ENCODE results near the gene DNAH3.
"Not testable (repeated sequence)": the region's sequence is repeated elsewhere in the genome, so short reads cannot be mapped to it uniquely, and the experiment has no call there.

DNAH3 gene

GRCh38 chr16:21150375-21151001 lies at the start of gene DNAH3:
Gene DNAH3, minus strand, starts transcription at chr16:21150846. Its CDS starts 527 bp downstream, at chr16:21150319.
- FAIRE-seq (no peak), DNase-seq (ENCODE audit: insufficient read length, low spot score) (no peak)
- TF ChIP-seq CTCF (IDR thresholded peaks at IDR 0.05; ENCODE audit: insufficient read depth, missing control alignments), result no peak

GRCh38 chr16:21199607-21200218 lies 49.1 kb upstream of the DNAH3 start:
- FAIRE-seq, result no peak
- no peak for DNase-seq (ENCODE audit: insufficient read length, low spot score)

GRCh38 chr16:21197621-21198020 lies 47.0 kb upstream of the DNAH3 start:
- TF ChIP-seq CTCF (IDR thresholded peaks at IDR 0.05; ENCODE audit: insufficient read depth, missing control alignments), result no peak
- no peak for FAIRE-seq
- no peak for DNase-seq (ENCODE audit: insufficient read length, low spot score)

More at GRCh38 chr16:21199607-21200218, 49.1 kb upstream of the DNAH3 start:
- no peak for TF ChIP-seq CTCF (IDR thresholded peaks at IDR 0.05; ENCODE audit: insufficient read depth, missing control alignments)

- FAIRE-seq, result no peak
These were observed 46.5 kb upstream of the DNAH3 start for GRCh38 chr16:21197112-21197511.

GRCh38 chr16:21195330-21195729 lies 44.7 kb upstream of the DNAH3 start:
- not testable (repeated sequence) for DNase-seq (ENCODE audit: insufficient read length, low spot score); FAIRE-seq

More at GRCh38 chr16:21197112-21197511, 46.5 kb upstream of the DNAH3 start:
- DNase-seq (ENCODE audit: insufficient read length, low spot score), result no peak
- no peak for TF ChIP-seq CTCF (IDR thresholded peaks at IDR 0.05; ENCODE audit: insufficient read depth, missing control alignments)

GRCh38 chr16:21194771-21195301 lies 44.2 kb upstream of the DNAH3 start:
- FAIRE-seq, result no peak
- DNase-seq (ENCODE audit: insufficient read length, low spot score), result no peak
- TF ChIP-seq CTCF (IDR thresholded peaks at IDR 0.05; ENCODE audit: insufficient read depth, missing control alignments), result no peak

GRCh38 chr16:21192991-21193390 lies 42.3 kb upstream of the DNAH3 start:
- FAIRE-seq, result no peak
- no peak for TF ChIP-seq CTCF (IDR thresholded peaks at IDR 0.05; ENCODE audit: insufficient read depth, missing control alignments)
- DNase-seq (ENCODE audit: insufficient read length, low spot score), result no peak
